BLaER1 (cell line): ENCODE measurements around the gene NAB1.

Experiments used
- H3K27ac ChIP-seq: shearing (Covaris generic); formaldehyde crosslinking; 2 replicates; pipeline ENCODE4 v1.8.1; 2022
- H3K27me3 ChIP-seq: shearing (Covaris generic); formaldehyde crosslinking; 2 replicates; pipeline ENCODE4 v1.8.1; 2022
- H3K36me3 ChIP-seq: shearing (Covaris generic); formaldehyde crosslinking; 2 replicates; pipeline ENCODE4 v1.8.1; 2022
- H3K4me1 ChIP-seq: shearing (Covaris generic); formaldehyde crosslinking; 2 replicates; pipeline ENCODE4 v1.8.1; 2022
- H3K4me2 ChIP-seq: shearing (Covaris generic); formaldehyde crosslinking; 2 replicates; pipeline ENCODE4 v1.8.1; 2022
- H3K4me3 ChIP-seq: shearing (Covaris generic); formaldehyde crosslinking; 2 replicates; pipeline ENCODE4 v1.8.1; 2022
- H3K9ac ChIP-seq: shearing (Covaris generic); formaldehyde crosslinking; 2 replicates; pipeline ENCODE4 v1.8.1; 2022
- H3K9me3 ChIP-seq: shearing (Covaris generic); formaldehyde crosslinking; 2 replicates; pipeline ENCODE4 v1.8.1; 2022
- H4K20me1 ChIP-seq: shearing (Covaris generic); formaldehyde crosslinking; 2 replicates; pipeline ENCODE4 v1.8.1; 2022
- Cebpa-rat ChIP-seq: shearing (Covaris generic); IDR thresholded peaks from 2 replicates; pipeline ENCODE4 v1.8.1; 2022

NAB1 gene

DNA sequence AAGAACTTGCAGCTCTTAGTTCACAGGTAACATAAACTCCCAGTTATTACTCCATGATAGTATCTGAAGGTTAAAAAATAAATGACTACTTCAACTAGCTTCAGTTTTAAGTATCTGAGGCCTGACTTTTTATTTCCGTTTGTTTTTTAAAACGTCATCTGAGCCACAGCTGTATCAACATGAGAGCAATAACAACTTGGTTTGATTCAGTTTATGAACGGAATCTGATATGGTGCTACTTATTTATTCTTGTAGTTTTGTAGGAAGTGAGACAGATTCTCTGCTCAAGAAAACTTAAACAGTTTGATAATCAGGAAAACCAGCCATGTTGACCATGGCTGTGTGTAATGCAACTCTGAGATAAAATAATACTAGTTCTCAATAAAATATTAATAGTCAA lies 34.9 kb downstream of the NAB1 start:
- Histone ChIP-seq H3K36me3 (peaks cover 45% of the 10 kb centered on the region), H3K4me2 (no peak overlapping the region), H3K4me3 (no peak overlapping the region), H3K27ac (no peak overlapping the region), H3K4me1 (peaks cover 4% of the 10 kb centered on the region), H3K9me3 (no peaks in the 10 kb centered on the region), H3K27me3 (no peaks in the 10 kb centered on the region), H4K20me1 (no peaks in the 10 kb centered on the region), H3K9ac (no peak overlapping the region)
- TF ChIP-seq Cebpa-rat, result no peak

DNA sequence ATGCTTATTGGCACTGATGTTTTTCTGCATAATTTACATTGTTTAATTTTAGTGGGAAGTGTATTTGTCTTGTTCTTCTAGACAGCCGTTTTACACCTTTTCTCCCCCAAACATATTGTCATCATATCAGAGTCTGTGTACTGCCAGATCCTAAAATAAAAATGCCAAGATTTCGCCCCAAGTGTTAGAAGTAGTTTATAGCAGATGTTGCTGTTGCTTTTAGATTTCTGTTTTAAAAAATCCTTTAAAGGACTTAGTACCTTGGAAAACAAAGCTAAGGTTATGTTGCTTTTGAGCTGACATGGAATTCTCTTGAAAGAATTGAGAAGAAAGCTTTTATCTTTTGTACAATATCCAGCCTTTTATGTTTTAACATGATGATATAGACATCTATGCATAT lies 36.0 kb downstream of the NAB1 start:
- no peaks in the 10 kb centered on the region for H3K4me1 ChIP-seq
- H3K9ac ChIP-seq, result no peak overlapping the region
- H3K27ac ChIP-seq, result no peak overlapping the region
- no peak for TF ChIP-seq Cebpa-rat
- H4K20me1 ChIP-seq, result no peaks in the 10 kb centered on the region
- H3K4me2 ChIP-seq, result no peak overlapping the region
- no peaks in the 10 kb centered on the region for H3K9me3 ChIP-seq
- H3K27me3 ChIP-seq, result no peaks in the 10 kb centered on the region
- H3K36me3 ChIP-seq, result peaks cover 44% of the 10 kb centered on the region
- no peak overlapping the region for H3K4me3 ChIP-seq

DNA sequence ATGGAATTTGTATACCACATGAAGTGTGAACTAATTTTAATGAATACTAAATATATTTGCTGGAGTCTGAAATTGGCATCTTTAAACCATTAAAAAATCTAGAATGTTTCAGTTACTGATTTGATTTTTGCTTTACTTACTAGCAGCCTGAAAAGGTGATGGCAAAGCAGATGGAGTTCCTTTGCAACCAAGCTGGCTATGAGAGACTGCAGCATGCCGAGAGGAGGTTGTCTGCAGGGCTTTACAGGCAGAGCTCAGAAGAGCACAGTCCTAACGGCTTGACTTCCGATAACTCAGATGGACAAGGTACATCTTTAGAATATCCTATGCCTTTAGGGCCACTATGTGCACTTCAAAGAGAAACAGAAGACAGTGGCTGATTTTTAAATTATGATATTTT lies 36.5 kb downstream of the NAB1 start:
- no peak for TF ChIP-seq Cebpa-rat
- Histone ChIP-seq H3K4me2 (no peak overlapping the region), H3K9ac (no peak overlapping the region), H3K27me3 (no peaks in the 10 kb centered on the region), H3K9me3 (no peaks in the 10 kb centered on the region), H4K20me1 (no peaks in the 10 kb centered on the region), H3K27ac (no peak overlapping the region), H3K36me3 (peaks cover 43% of the 10 kb centered on the region), H3K4me1 (no peaks in the 10 kb centered on the region), H3K4me3 (no peak overlapping the region)

DNA sequence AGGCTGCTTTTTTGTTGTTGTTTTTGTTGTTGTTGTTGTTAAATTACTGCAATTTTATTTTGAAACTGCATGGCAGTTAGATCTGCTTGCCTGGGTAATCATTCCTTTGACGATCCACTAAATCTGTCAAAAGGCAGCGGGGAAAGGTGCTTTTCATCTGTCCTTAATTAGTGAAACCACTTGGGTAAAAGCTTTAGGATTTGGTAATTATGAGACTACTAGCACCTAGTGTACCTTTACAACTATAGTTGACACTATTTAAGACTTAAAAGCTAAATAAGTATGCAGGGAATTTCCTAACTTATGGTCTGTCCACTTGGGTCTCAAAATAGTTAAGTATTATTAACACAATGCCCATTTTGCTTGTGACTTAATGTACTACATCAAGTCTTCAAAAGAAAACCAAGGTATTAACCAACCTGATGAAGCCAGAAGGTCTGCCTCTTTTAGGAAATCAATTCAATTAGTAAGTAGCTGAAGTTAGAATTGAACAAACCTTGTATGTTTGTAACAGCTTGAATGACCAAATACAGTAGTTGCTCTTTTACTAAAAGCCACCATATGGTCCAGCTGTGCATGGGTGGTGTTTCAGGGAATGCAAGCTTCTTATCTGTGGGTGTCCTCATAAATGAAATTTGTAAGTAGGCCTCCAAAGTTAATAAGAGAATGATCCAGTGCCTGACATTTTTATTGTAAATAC lies 44.8 kb downstream of the NAB1 start:
- no peak overlapping the region for H3K27ac ChIP-seq
- H3K9ac ChIP-seq, result no peak overlapping the region
- H3K4me3 ChIP-seq, result no peak overlapping the region
- H3K4me1 ChIP-seq, result no peaks in the 10 kb centered on the region
- no peak for TF ChIP-seq Cebpa-rat
- H3K36me3 ChIP-seq, result peaks cover 22% of the 10 kb centered on the region
- H3K27me3 ChIP-seq, result no peaks in the 10 kb centered on the region
- H4K20me1 ChIP-seq, result no peaks in the 10 kb centered on the region
- H3K4me2 ChIP-seq, result no peak overlapping the region
- no peaks in the 10 kb centered on the region for H3K9me3 ChIP-seq

DNA sequence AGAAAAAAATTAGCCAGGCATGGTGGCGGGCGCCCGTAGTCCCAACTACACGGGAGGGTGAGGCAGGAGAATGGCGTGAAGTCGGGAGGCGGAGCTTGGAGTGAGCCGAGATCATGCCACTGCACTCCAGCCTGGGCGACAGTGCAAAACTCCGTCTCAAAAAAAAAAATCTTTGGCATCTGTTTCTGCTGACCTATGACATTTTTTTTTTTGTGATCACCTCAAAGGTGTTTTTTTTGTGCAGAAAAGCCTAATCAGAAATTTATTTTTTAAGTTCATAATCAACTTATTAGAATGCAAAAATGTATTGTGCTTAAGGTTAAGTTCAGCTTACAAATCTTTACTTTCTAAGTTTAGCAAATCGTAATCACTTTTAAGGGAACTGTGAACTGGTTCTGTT lies 45.6 kb downstream of the NAB1 start:
- Histone ChIP-seq H4K20me1 (no peaks in the 10 kb centered on the region), H3K4me3 (no peak overlapping the region), H3K9me3 (no peaks in the 10 kb centered on the region), H3K36me3 (peaks cover 16% of the 10 kb centered on the region), H3K4me1 (no peaks in the 10 kb centered on the region), H3K9ac (no peak overlapping the region), H3K4me2 (no peak overlapping the region), H3K27ac (no peak overlapping the region), H3K27me3 (no peaks in the 10 kb centered on the region)
- no peak for TF ChIP-seq Cebpa-rat

DNA sequence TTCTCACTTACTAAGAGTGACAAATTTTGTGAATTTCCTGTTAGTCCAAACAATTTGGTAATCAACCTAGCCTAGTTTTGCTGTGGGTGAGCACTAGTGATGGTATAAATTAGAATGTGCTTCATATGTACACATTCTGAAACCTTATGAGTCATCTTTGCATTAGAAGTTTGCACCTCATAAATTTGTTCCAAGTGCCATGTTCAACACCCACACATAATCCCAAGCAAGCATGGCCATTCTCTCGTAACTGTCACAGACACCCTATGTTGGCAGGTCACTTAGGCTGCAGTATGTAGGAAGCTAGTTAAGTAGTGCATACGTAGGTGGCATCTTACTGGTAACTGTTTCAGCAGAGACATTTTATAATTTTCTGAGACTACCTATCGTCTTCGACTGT lies 46.9 kb downstream of the NAB1 start:
- no peak overlapping the region for H3K27ac ChIP-seq
- TF ChIP-seq Cebpa-rat, result no peak

DNA sequence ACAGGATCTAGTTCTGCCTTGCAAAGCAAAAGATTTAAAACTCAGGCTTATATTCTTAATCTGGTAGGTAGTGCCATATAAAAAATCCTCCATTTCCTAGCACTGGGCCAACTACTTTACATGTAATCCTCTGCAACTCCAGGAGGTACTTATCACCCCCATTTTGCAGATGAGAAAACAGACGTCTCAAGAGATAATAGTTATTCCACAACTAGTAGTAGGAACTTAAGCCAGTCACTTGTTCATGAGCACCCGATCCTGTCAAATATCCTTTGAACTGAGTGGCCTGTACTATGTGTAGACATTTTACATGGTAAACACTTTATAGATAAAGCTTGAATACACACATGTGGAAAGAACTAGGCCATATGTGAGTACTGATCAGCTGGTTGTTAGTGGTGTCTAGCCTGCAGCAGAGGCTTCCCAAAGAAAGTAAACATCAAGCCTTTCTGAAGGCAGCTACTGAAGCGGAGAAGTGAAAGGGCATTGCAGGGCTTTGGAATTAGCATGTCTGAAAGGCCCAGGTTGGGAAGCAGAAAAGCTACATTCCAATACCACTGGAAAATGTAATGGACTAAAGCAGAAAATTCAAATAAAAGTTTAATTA lies 48.0 kb downstream of the NAB1 start:
- Histone ChIP-seq H3K4me2 (no peak overlapping the region), H3K9me3 (no peaks in the 10 kb centered on the region), H3K4me1 (no peaks in the 10 kb centered on the region), H3K9ac (no peak overlapping the region), H3K27ac (no peak overlapping the region), H4K20me1 (no peaks in the 10 kb centered on the region), H3K4me3 (no peak overlapping the region), H3K27me3 (no peaks in the 10 kb centered on the region), H3K36me3 (peaks cover 13% of the 10 kb centered on the region)
- no peak for TF ChIP-seq Cebpa-rat

More for the DNA sequence above, 46.9 kb downstream of the NAB1 start:
- H4K20me1 ChIP-seq, result no peaks in the 10 kb centered on the region
- H3K9me3 ChIP-seq, result no peaks in the 10 kb centered on the region
- no peaks in the 10 kb centered on the region for H3K27me3 ChIP-seq
- no peak overlapping the region for H3K4me2 ChIP-seq
- no peak overlapping the region for H3K9ac ChIP-seq
- H3K4me1 ChIP-seq, result no peaks in the 10 kb centered on the region
- no peak overlapping the region for H3K4me3 ChIP-seq
- H3K36me3 ChIP-seq, result peaks cover 13% of the 10 kb centered on the region

DNA sequence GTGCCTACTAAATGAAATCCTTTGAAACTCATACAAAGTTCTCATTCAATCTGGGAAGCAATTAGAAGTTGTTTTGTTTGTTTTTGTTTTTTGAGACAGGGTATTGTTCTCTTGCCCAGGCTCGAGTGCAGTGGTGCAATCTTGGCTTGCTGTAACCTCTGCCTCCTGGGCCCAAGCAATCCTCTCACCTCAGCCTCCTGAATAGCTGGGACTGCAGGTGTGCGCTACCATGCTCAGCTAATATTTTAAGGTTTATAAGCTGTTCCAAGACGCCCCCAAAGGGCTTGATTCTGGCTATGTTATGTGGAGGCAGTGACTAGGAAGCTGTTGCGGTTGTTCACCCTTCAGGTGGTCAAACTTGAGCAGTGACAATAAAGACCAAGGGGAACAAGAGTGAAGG lies 48.5 kb downstream of the NAB1 start:
- Histone ChIP-seq H3K4me1 (no peaks in the 10 kb centered on the region), H3K9ac (no peak overlapping the region), H3K36me3 (peaks cover 12% of the 10 kb centered on the region), H3K4me2 (no peak overlapping the region), H4K20me1 (no peaks in the 10 kb centered on the region), H3K27me3 (no peaks in the 10 kb centered on the region), H3K4me3 (no peak overlapping the region), H3K9me3 (no peaks in the 10 kb centered on the region), H3K27ac (no peak overlapping the region)
- no peak for TF ChIP-seq Cebpa-rat

DNA sequence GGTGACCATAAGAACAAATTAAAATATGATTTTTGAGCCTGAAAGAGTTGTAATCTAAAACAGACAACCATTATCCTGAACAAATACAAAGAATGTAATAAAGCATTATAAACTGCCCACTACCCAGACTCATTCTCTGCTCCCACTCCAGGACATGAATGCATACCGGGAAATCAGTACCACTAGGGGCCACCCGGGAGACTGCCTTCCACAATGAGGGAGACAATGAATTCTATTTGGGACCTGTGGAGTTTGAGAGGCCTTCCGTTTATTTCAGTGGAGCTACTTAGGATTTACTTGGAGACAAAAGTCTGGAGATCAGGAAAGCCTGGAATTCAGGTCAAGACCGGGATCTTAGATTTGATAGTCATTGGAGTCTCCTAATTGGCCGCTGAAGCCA lies 50.0 kb downstream of the NAB1 start:
- no peak overlapping the region for H3K4me3 ChIP-seq
- H3K4me1 ChIP-seq, result no peaks in the 10 kb centered on the region
- no peak overlapping the region for H3K27ac ChIP-seq
- no peaks in the 10 kb centered on the region for H3K27me3 ChIP-seq
- 0 out of 2 replicates have a peak, but pooled peaks cover 1% of the 10 kb centered on the region for H3K36me3 ChIP-seq
- no peak overlapping the region for H3K9ac ChIP-seq
- H4K20me1 ChIP-seq, result no peaks in the 10 kb centered on the region
- TF ChIP-seq Cebpa-rat, result no peak
- H3K9me3 ChIP-seq, result no peaks in the 10 kb centered on the region
- H3K4me2 ChIP-seq, result no peak overlapping the region

DNA sequence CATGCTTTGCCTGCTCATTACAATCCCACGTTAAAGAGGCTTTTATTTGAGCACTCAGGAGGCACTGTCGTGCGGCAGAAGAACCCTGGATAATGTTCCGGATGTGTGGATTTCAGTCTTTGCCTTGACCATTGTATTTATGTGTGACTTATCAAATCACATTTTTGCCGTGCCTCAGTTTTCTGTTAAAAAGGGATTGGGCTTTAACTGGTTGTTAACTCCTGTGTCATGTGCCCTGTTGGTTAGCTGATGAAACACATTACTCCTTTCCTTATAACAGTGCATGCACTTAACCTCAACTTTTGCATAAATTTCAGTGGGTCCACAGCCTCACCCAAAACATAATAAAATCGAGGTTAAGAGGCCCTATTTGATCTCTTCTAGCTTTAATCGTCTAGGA lies 52.7 kb downstream of the NAB1 start:
- H4K20me1 ChIP-seq, result no peaks in the 10 kb centered on the region
- H3K9ac ChIP-seq, result no peak overlapping the region
- H3K4me1 ChIP-seq, result no peaks in the 10 kb centered on the region
- TF ChIP-seq Cebpa-rat, result no peak
- no peak overlapping the region for H3K4me3 ChIP-seq
- H3K4me2 ChIP-seq, result no peak overlapping the region
- no peaks in the 10 kb centered on the region for H3K27me3 ChIP-seq
- no peaks in the 10 kb centered on the region for H3K9me3 ChIP-seq
- H3K36me3 ChIP-seq, result no peaks in the 10 kb centered on the region
- H3K27ac ChIP-seq, result no peak overlapping the region

DNA sequence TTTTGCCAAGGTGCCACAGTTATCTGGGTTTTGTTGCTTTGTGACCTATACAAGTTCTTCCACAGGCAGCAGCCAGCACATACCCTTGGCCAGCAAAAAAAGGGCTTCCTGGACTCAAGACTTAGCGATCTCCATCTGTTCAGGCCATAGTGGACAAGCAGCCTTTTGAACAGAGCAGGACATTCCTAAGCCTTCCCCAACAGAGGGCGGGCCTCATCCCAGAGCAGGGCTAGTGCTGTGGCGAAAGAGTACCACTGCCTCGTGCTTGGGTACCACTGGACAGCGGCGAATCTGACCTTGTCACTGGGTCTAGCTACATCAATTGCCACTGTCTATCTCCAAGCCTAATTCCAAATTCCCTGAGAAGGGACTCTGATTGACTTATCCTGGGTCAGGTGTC lies 56.4 kb downstream of the NAB1 start:
- no peaks in the 10 kb centered on the region for H3K4me1 ChIP-seq
- no peaks in the 10 kb centered on the region for H4K20me1 ChIP-seq
- peaks cover 7% of the 10 kb centered on the region; the same call in 1 of the 2 replicates for H3K9me3 ChIP-seq
- H3K36me3 ChIP-seq, result no peaks in the 10 kb centered on the region
- no peak overlapping the region for H3K4me2 ChIP-seq
- TF ChIP-seq Cebpa-rat, result no peak
- no peak overlapping the region for H3K4me3 ChIP-seq
- no peak overlapping the region for H3K9ac ChIP-seq
- H3K27me3 ChIP-seq, result no peaks in the 10 kb centered on the region
- no peak overlapping the region; the same call in 1 of the 2 replicates for H3K27ac ChIP-seq
